ENCODE measurements around the gene PLXNA4. TPM values are rescaled to one million over a fixed set of nuclear protein-coding genes. Genes with fewer than 3 reads are reported as not detected.

The PLXNA4 gene
- total and polyA plus RNA-seq, 2 experiments from 2014 or later = 0.32 TPM; not detected in 1

GRCh38 chr7:132565441-132565840 is 10.8 kb downstream of the PLXNA4 start:
- Histone ChIP-seq H3K9ac (no peak overlapping the region), H3K4me1 (ENCODE audit: insufficient read depth) (no peaks in the 10 kb centered on the region), H4K20me1 (ENCODE audit: insufficient read depth) (no peaks in the 10 kb centered on the region), H3F3A (ENCODE audit: insufficient read depth) (no peaks in the 10 kb centered on the region), H3K27ac (no peak overlapping the region), H2AFZ (no peak overlapping the region), H3K9me3 (ENCODE audit: low read depth) (no peaks in the 10 kb centered on the region), H3K79me2 (ENCODE audit: insufficient read depth) (no peaks in the 10 kb centered on the region), H3K4me3 (no peak overlapping the region), H3K27me3 (replicated peaks; ENCODE audit: insufficient read depth) (peaks cover 7% of the 10 kb centered on the region; the same call in 1 of the 2 replicates), H3K36me3 (ENCODE audit: low read depth) (no peaks in the 10 kb centered on the region), H3K9me2 (ENCODE audit: insufficient read depth) (no peaks in the 10 kb centered on the region), H3K4me2 (ENCODE audit: unreplicated experiment) (no peak overlapping the region)
- no peak for TF ChIP-seq EZH2phosphoT487 (IDR thresholded peaks at IDR 0.05; ENCODE audit: insufficient read depth, low read depth)
- TF ChIP-seq EZH2 (IDR thresholded peaks at IDR 0.05; ENCODE audit: insufficient read depth, poor library complexity, severe bottlenecking) = no peak
- DNase-seq = no peak
- in situ Hi-C loops (cut with MboI) = no loop called here
- WGBS, 2 experiments (ENCODE audit: low coverage in 1 of 2, low lambda C conversion rate in 2 of 2, missing lambda C conversion rate in 2 of 2) = 77 to 83% methylated on average over 5 of the region's 5 CpGs

GRCh38 chr7:132564849-132565248 is 11.4 kb downstream of the PLXNA4 start:
- Histone ChIP-seq H3F3A (ENCODE audit: insufficient read depth) (no peaks in the 10 kb centered on the region), H2AFZ (no peak overlapping the region), H3K9me3 (ENCODE audit: low read depth) (no peaks in the 10 kb centered on the region), H3K36me3 (ENCODE audit: low read depth) (no peaks in the 10 kb centered on the region), H3K27ac (no peak overlapping the region), H3K9me2 (ENCODE audit: insufficient read depth) (no peaks in the 10 kb centered on the region), H3K79me2 (ENCODE audit: insufficient read depth) (no peaks in the 10 kb centered on the region), H3K4me1 (ENCODE audit: insufficient read depth) (no peaks in the 10 kb centered on the region), H3K27me3 (replicated peaks; ENCODE audit: insufficient read depth) (peaks cover 7% of the 10 kb centered on the region; the same call in 1 of the 2 replicates), H4K20me1 (ENCODE audit: insufficient read depth) (no peaks in the 10 kb centered on the region), H3K9ac (no peak overlapping the region), H3K4me2 (ENCODE audit: unreplicated experiment) (no peak overlapping the region), H3K4me3 (no peak overlapping the region)
- in situ Hi-C loops (cut with MboI) = no loop called here
- no peak for DNase-seq
- no peak for TF ChIP-seq EZH2phosphoT487 (IDR thresholded peaks at IDR 0.05; ENCODE audit: insufficient read depth, low read depth)
- no peak for TF ChIP-seq EZH2 (IDR thresholded peaks at IDR 0.05; ENCODE audit: insufficient read depth, poor library complexity, severe bottlenecking)
- 55 to 59% methylated on average over 8 of the region's 8 CpGs for WGBS, 2 experiments (ENCODE audit: low coverage in 1 of 2, low lambda C conversion rate in 2 of 2, missing lambda C conversion rate in 2 of 2)

- in situ Hi-C loops (cut with MboI) = no loop called here
- Histone ChIP-seq H3K27me3 (replicated peaks; ENCODE audit: insufficient read depth) (peaks cover 7% of the 10 kb centered on the region; the same call in 1 of the 2 replicates), H3K9me3 (ENCODE audit: low read depth) (no peaks in the 10 kb centered on the region), H3F3A (ENCODE audit: insufficient read depth) (no peaks in the 10 kb centered on the region), H2AFZ (no peak overlapping the region), H4K20me1 (ENCODE audit: insufficient read depth) (no peaks in the 10 kb centered on the region), H3K9ac (no peak overlapping the region), H3K4me2 (ENCODE audit: unreplicated experiment) (no peak overlapping the region), H3K4me1 (ENCODE audit: insufficient read depth) (no peaks in the 10 kb centered on the region), H3K27ac (no peak overlapping the region), H3K9me2 (ENCODE audit: insufficient read depth) (no peaks in the 10 kb centered on the region), H3K36me3 (ENCODE audit: low read depth) (no peaks in the 10 kb centered on the region), H3K79me2 (ENCODE audit: insufficient read depth) (no peaks in the 10 kb centered on the region), H3K4me3 (no peak overlapping the region)
- WGBS, 2 experiments (ENCODE audit: low coverage in 1 of 2, low lambda C conversion rate in 2 of 2, missing lambda C conversion rate in 2 of 2) = 22 to 48% methylated on average over 1 of the region's 1 CpG
- no peak for DNase-seq
- TF ChIP-seq EZH2phosphoT487 (IDR thresholded peaks at IDR 0.05; ENCODE audit: insufficient read depth, low read depth) (no peak), EZH2 (IDR thresholded peaks at IDR 0.05; ENCODE audit: insufficient read depth, poor library complexity, severe bottlenecking) (no peak)
Measured at GRCh38 chr7:132564090-132564489, 12.2 kb downstream of the PLXNA4 start.

GRCh38 chr7:132562690-132563089 is 13.6 kb downstream of the PLXNA4 start:
- Histone ChIP-seq H3K4me1 (ENCODE audit: insufficient read depth) (no peaks in the 10 kb centered on the region), H3K4me2 (ENCODE audit: unreplicated experiment) (no peak overlapping the region), H3K27me3 (replicated peaks; ENCODE audit: insufficient read depth) (0 out of 2 replicates have a peak, but pooled peaks cover 7% of the 10 kb centered on the region), H4K20me1 (ENCODE audit: insufficient read depth) (no peaks in the 10 kb centered on the region), H3K79me2 (ENCODE audit: insufficient read depth) (no peaks in the 10 kb centered on the region), H3K36me3 (ENCODE audit: low read depth) (no peaks in the 10 kb centered on the region), H3K4me3 (no peak overlapping the region), H3K9ac (no peak overlapping the region), H3K27ac (no peak overlapping the region), H3K9me3 (ENCODE audit: low read depth) (no peaks in the 10 kb centered on the region), H2AFZ (no peak overlapping the region), H3K9me2 (ENCODE audit: insufficient read depth) (no peaks in the 10 kb centered on the region), H3F3A (ENCODE audit: insufficient read depth) (no peaks in the 10 kb centered on the region)
- WGBS, 2 experiments (ENCODE audit: low coverage in 1 of 2, low lambda C conversion rate in 2 of 2, missing lambda C conversion rate in 2 of 2) = 13 to 43% methylated on average over 1 of the region's 1 CpG
- no peak for TF ChIP-seq EZH2 (IDR thresholded peaks at IDR 0.05; ENCODE audit: insufficient read depth, poor library complexity, severe bottlenecking)
- TF ChIP-seq EZH2phosphoT487 (IDR thresholded peaks at IDR 0.05; ENCODE audit: insufficient read depth, low read depth) = no peak
- in situ Hi-C loops (cut with MboI) = no loop called here
- no peak for DNase-seq

- Histone ChIP-seq H3K9me2 (ENCODE audit: insufficient read depth) (no peaks in the 10 kb centered on the region), H3K9ac (no peak overlapping the region), H3K4me2 (ENCODE audit: unreplicated experiment) (no peak overlapping the region), H3K27me3 (replicated peaks; ENCODE audit: insufficient read depth) (0 out of 2 replicates have a peak, but pooled peaks cover 7% of the 10 kb centered on the region), H2AFZ (no peak overlapping the region), H3K27ac (no peak overlapping the region), H3K79me2 (ENCODE audit: insufficient read depth) (no peaks in the 10 kb centered on the region), H3K4me1 (ENCODE audit: insufficient read depth) (no peaks in the 10 kb centered on the region), H3F3A (ENCODE audit: insufficient read depth) (no peaks in the 10 kb centered on the region), H3K36me3 (ENCODE audit: low read depth) (no peaks in the 10 kb centered on the region), H3K9me3 (ENCODE audit: low read depth) (no peaks in the 10 kb centered on the region), H4K20me1 (ENCODE audit: insufficient read depth) (no peaks in the 10 kb centered on the region), H3K4me3 (no peak overlapping the region)
- in situ Hi-C loops (cut with MboI) = no loop called here
- WGBS, 2 experiments (ENCODE audit: low coverage in 1 of 2, low lambda C conversion rate in 2 of 2, missing lambda C conversion rate in 2 of 2) = 67 to 69% methylated on average over 2 of the region's 2 CpGs
- no peak for DNase-seq
- TF ChIP-seq EZH2 (IDR thresholded peaks at IDR 0.05; ENCODE audit: insufficient read depth, poor library complexity, severe bottlenecking) (no peak), EZH2phosphoT487 (IDR thresholded peaks at IDR 0.05; ENCODE audit: insufficient read depth, low read depth) (no peak)
Measured at GRCh38 chr7:132561763-132562162, 14.5 kb downstream of the PLXNA4 start.

All from GM23248 (cell line).